GM10248 (cell line): ENCODE data around the gene OBSCN.

Experiments used
- CTCF ChIA-PET: fragments of 300-600 bp; sonication (Branson Sonifier 250); formaldehyde crosslinking; extraction: SDS; loops from one replicate; lab custom pipeline; 2021; ENCODE audit warnings: antibody characterized with exemption; lab: Yijun Ruan, JAX
- POLR2A ChIA-PET: fragments of 350-650 bp; sonication (Branson Sonifier 250); formaldehyde crosslinking; extraction: SDS; loops from one replicate; lab custom pipeline; 2020; ENCODE audit warnings: antibody characterized with exemption; lab: Yijun Ruan, JAX
- DNase-seq: peaks from one replicate; pipeline ENCODE4 v3.0.0; 2012; ENCODE audit errors: extremely low spot score
- TF ChIP-seq, protein P1 (sequence below): IDR thresholded peaks from 2 replicates; pipeline ENCODE4 v1.5.1; 2012; ENCODE audit warnings: mild to moderate bottlenecking, low read depth; ENCODE audit errors: extremely low read depth, missing control alignments, control extremely low read depth

The OBSCN gene

GRCh38 chr1:228166170-228166936 is 41.5 kb upstream of the OBSCN start:
- peak; percentile 68 for DNase-seq
- CTCF ChIA-PET = interaction anchor here (0.8 to 6.1 kb wide), 28 partner anchors 11 to 404 kb away, joined by 3 to 54 read pairs (median 5); partner anchors contain the start of gene MRPL55
- POLR2A ChIA-PET = interaction anchor here (0.5 to 1.4 kb wide), 2 partner anchors 75 to 1465 kb away, joined by 3 to 8 read pairs; no protein-coding TSS in a partner anchor
- TF ChIP-seq, protein P1, sequence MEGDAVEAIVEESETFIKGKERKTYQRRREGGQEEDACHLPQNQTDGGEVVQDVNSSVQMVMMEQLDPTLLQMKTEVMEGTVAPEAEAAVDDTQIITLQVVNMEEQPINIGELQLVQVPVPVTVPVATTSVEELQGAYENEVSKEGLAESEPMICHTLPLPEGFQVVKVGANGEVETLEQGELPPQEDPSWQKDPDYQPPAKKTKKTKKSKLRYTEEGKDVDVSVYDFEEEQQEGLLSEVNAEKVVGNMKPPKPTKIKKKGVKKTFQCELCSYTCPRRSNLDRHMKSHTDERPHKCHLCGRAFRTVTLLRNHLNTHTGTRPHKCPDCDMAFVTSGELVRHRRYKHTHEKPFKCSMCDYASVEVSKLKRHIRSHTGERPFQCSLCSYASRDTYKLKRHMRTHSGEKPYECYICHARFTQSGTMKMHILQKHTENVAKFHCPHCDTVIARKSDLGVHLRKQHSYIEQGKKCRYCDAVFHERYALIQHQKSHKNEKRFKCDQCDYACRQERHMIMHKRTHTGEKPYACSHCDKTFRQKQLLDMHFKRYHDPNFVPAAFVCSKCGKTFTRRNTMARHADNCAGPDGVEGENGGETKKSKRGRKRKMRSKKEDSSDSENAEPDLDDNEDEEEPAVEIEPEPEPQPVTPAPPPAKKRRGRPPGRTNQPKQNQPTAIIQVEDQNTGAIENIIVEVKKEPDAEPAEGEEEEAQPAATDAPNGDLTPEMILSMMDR = peak; percentile 60

DNA sequence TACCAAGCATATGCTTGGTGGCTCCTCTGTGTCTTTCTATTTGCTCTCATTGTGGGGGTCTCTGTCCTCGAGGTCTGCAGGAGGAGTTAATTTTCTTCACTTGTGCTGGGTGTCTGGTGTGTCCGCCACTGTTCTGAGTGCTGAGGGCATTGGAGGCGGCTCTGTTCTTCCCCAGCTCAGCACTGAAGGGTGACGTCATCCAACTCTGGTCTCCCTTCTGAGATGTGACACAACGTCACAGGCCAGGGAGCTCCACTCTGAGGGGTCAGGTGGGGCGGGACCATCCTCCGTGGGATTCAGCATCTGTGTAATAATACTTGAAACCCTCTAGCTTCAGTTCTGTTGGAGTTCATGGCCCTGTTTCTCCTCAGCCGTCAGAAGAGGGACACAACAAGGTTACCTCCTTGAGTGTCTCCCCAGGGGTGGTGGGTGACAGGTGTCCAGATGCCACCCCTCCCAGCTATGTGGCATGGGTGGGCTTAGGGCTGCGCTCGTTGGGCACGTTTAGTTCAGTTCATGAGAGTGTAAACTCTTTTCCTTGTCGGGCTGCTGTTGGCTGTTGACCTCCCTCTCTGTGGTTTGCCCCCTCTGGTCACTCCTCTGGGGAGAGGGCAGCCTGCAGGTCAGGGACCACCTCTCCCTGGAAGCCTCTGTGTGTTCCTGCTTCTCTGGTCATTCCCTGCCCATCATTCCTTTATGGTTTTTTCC is 39.1 kb upstream of the OBSCN start:
- DNase-seq = no peak
- ChIA-PET POLR2A (no interaction called here), CTCF (interaction anchor here (0.8 to 6.1 kb wide), 5 partner anchors 17 to 38 kb away, joined by 3 to 54 read pairs (median 3); partner anchors contain the start of gene GUK1)

DNA sequence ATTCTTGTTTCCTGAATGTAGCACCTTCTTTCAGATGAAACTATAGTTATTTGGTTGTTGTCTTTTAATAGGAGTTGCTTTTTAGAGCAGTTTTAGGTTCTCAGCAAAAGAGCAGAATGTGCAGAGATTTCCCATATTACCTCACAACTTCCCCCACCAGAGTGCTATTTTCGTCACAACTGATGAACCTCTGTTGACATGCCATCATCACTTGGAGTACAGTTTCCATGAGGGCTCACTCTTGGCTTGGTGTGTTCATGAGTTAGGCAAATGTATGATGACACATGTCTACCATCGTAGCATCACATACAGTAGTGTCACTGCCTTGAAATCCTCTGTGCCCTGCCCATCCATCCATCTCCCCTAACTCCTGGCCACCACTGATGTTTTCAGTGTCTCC is 38.5 kb upstream of the OBSCN start:
- CTCF ChIA-PET = no interaction called here

More for the DNA sequence above, 39.1 kb upstream of the OBSCN start:
- TF ChIP-seq, protein P1 = no peak

DNA sequence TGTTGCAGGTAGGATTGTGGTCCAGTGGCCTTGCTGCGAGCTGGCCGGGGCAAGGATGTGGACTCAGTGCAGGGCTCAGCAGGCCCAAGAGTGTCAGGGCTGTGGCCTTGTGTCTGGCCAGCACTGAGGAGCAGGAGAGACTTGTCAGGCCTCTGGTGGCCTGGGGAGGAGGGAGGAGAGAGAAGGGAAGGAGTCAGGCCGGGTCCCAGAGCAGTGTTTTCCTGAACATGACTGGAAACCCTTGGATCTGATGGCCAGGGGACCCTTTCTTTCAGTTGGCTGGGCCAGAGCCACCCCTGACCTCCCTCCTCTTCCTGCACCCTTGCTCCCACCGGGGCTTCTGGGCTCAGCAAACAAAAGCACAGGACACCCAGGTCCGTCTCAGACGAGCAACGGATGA is 37.2 kb upstream of the OBSCN start:
- TF ChIP-seq, protein P1 = no peak
- CTCF ChIA-PET = no interaction called here
- POLR2A ChIA-PET = no interaction called here
- no peak for DNase-seq

More for the DNA sequence above, 38.5 kb upstream of the OBSCN start:
- POLR2A ChIA-PET = no interaction called here
- no peak for DNase-seq
- TF ChIP-seq, protein P1 = no peak

GRCh38 chr1:228171221-228171891 is 36.5 kb upstream of the OBSCN start:
- CTCF ChIA-PET = interaction anchor here (1.1 kb wide), 1 partner anchor 52 kb away, joined by 3 read pairs; no protein-coding TSS in a partner anchor
- no peak for DNase-seq
- POLR2A ChIA-PET = no interaction called here
- TF ChIP-seq, protein P1 = no peak
